Mesendoderm (in vitro differentiated cells): Measurements from ENCODE around the gene IQCE.

Experiments
- DNase-seq: peaks from one replicate; pipeline ENCODE4 v3.0.0; 2013
- H2AK5ac ChIP-seq: 2 replicates; pipeline ENCODE4 v1.6.1; 2013; ENCODE audit warnings: low read length, inconsistent platforms
- H2BK120ac ChIP-seq: 2 replicates; pipeline ENCODE4 v1.6.1; 2013; ENCODE audit warnings: low read depth, mild to moderate bottlenecking, low read length, moderate library complexity, mixed read lengths
- H2BK15ac ChIP-seq: replicated peaks from 2 replicates; pipeline ENCODE4 v1.6.1; 2013; ENCODE audit warnings: low read depth, mild to moderate bottlenecking, moderate library complexity
- H2BK5ac ChIP-seq: 2 replicates; pipeline ENCODE4 v1.6.1; 2013; ENCODE audit warnings: low read length, inconsistent platforms
- H3K18ac ChIP-seq: 2 replicates; pipeline ENCODE4 v1.6.1; 2013; ENCODE audit warnings: mild to moderate bottlenecking, low read length, mixed read lengths
- H3K23ac ChIP-seq: one replicate; pipeline ENCODE4 v1.6.1; 2013; ENCODE audit warnings: low read length
- H3K27ac ChIP-seq: 2 replicates; pipeline ENCODE4 v1.5.1; 2013; ENCODE audit warnings: low read depth, mild to moderate bottlenecking, inconsistent platforms, low read length, moderate library complexity
- H3K27me3 ChIP-seq: 2 replicates; pipeline ENCODE4 v1.6.1; 2013; ENCODE audit warnings: low read length, control low read depth, mild to moderate bottlenecking, inconsistent platforms; ENCODE audit not compliant: insufficient read depth, poor library complexity
- H3K36me3 ChIP-seq: 2 replicates; pipeline ENCODE4 v1.6.1; 2013; ENCODE audit warnings: low read length, inconsistent platforms; ENCODE audit not compliant: control insufficient read depth, insufficient read depth
- H3K4ac ChIP-seq: one replicate; pipeline ENCODE4 v1.6.1; 2013; ENCODE audit warnings: low read depth, mild to moderate bottlenecking, low read length, moderate library complexity
- H3K4me1 ChIP-seq: 2 replicates; pipeline ENCODE4 v1.6.1; 2013; ENCODE audit warnings: low read depth, low read length, inconsistent platforms; ENCODE audit not compliant: control insufficient read depth
- H3K4me2 ChIP-seq: 2 replicates; pipeline ENCODE4 v1.6.1; 2013; ENCODE audit warnings: low read length
- H3K4me3 ChIP-seq: 2 replicates; pipeline ENCODE4 v1.5.1; 2013; ENCODE audit warnings: mild to moderate bottlenecking, low read length
- H3K56ac ChIP-seq: one replicate; pipeline ENCODE4 v1.6.1; 2013; ENCODE audit warnings: low read length
- H3K79me1 ChIP-seq: 2 replicates; pipeline ENCODE4 v1.6.1; 2013; ENCODE audit warnings: low read length, inconsistent platforms
- H3K79me2 ChIP-seq: 2 replicates; pipeline ENCODE4 v1.6.1; 2013; ENCODE audit warnings: mild to moderate bottlenecking, low read length; ENCODE audit not compliant: control insufficient read depth, insufficient read depth
- H3K9ac ChIP-seq: 2 replicates; pipeline ENCODE4 v1.6.1; 2013; ENCODE audit warnings: low read length, inconsistent platforms
- H4K5ac ChIP-seq: one replicate; pipeline ENCODE4 v1.6.1; 2013; ENCODE audit warnings: low read length
- H4K8ac ChIP-seq: one replicate; pipeline ENCODE4 v1.6.1; 2013; ENCODE audit warnings: low read depth, mild to moderate bottlenecking, control low read depth, low read length, moderate library complexity
- WGBS: extraction: QIAGEN DNeasy Blood & Tissue Kit; methylation state at CpG from one replicate; pipeline ENCODE4 v1.1.7; 2013; ENCODE audit warnings: low lambda C conversion rate, missing lambda C conversion rate; ENCODE audit not compliant: insufficient coverage; ENCODE audit errors: extremely low coverage; 5-methylcytosine and 5-hydroxymethylcytosine counted together

IQCE gene

DNA sequence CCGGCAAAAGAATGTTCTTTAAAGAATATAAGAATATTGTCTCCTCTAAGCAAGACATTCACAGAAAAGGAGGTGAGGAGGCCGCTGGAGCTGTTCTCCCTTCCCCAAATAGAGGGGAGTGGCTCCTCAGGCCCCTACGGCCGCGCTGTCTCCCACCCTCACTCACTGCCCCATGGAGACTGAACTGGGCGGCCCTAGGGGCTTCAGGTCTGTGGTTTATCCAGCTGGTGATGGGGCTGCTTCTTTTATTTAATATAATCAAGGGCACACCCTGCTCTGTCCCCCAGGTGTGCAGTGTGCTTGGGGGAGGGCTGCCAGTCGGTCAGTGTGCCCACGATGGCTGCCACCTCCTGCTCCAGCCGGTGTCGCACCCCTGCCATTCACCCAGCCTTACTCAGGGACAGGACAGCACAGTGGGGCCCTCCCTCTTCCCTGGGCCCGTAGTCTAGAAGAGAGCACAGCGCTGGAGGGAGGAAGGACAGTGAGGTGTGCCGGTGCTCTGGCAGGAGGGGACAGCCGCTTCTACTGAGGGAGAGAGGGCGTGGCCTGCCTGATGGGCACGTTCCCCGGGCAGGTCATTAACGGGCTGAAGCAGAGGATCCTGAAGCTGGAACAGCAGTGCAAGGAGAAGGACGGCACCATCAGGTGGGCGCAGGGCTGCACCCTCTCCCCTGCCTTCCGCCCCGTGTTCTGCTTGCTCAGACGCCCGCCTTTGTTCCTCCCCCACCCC, 23.4 kb downstream of the IQCE start:
- DNase-seq: no peak
- Histone ChIP-seq H4K8ac (no peak overlapping the region), H2BK120ac (no peak overlapping the region), H3K4me2 (no peak overlapping the region), H3K56ac (no peak overlapping the region), H4K5ac (no peak overlapping the region), H2AK5ac (no peak overlapping the region), H3K36me3 (peaks cover 2% of the 10 kb centered on the region), H3K9ac (no peak overlapping the region), H3K79me1 (no peaks in the 10 kb centered on the region), H2BK5ac (no peak overlapping the region), H3K18ac (no peak overlapping the region), H3K27ac (no peak overlapping the region), H3K23ac (no peak overlapping the region), H3K27me3 (no peaks in the 10 kb centered on the region), H2BK15ac (no peak overlapping the region), H3K4me1 (no peaks in the 10 kb centered on the region), H3K4me3 (no peak overlapping the region), H3K4ac (no peak overlapping the region), H3K79me2 (no peaks in the 10 kb centered on the region)
- WGBS: no CpG with 5 or more reads among the region's 24 CpGs

DNA sequence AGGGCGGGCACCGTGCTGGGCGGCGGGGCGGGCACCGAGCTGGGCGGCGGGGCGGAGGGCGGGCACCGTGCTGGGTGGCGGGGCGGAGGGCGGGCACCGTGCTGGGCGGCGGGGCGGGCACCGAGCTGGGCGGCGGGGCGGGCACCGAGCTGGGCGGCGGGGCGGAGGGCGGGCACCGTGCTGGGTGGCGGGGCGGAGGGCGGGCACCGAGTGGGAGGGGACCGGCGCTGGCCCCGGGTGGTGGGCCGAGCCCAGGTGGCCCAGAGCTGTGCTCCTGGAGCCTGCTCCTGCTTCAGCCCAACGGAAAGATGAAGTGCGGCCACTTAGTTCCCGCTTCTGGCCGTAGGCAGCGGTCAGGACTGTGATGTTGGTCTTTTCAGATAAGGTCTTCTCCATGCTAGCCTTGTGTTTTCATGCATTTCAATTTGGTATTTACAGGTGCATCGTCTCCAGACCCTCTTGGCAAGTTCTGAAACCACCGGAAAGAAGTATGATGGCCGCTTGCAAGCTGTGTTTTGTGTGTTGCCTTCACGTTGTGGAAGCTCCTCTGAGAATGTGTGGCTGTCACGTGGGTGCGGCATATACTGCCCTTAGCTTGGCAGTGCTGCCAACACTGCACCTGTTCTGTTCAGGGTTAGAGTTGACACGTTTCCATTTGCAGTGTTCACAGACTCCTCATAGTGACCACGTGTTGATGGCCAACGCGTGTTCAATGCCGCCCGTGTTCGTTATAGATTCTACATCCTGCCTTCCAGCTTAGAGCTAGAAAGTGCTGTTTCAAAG, 25.2 kb downstream of the IQCE start:
- H2BK120ac ChIP-seq: no peak overlapping the region
- no peak overlapping the region for H3K56ac ChIP-seq
- H3K79me2 ChIP-seq: no peaks in the 10 kb centered on the region
- H3K27me3 ChIP-seq: no peaks in the 10 kb centered on the region
- H3K36me3 ChIP-seq: peaks cover 2% of the 10 kb centered on the region
- no CpG with 5 or more reads among the region's 54 CpGs for WGBS
- H3K4me1 ChIP-seq: no peaks in the 10 kb centered on the region
- H3K23ac ChIP-seq: no peak overlapping the region
- no peak overlapping the region for H2BK15ac ChIP-seq
- H3K27ac ChIP-seq: no peak overlapping the region
- H3K4me2 ChIP-seq: no peak overlapping the region
- H3K9ac ChIP-seq: no peak overlapping the region
- no peak overlapping the region for H4K8ac ChIP-seq
- no peak overlapping the region for H3K4me3 ChIP-seq
- no peak overlapping the region for H3K4ac ChIP-seq
- H4K5ac ChIP-seq: no peak overlapping the region
- no peak overlapping the region for H2AK5ac ChIP-seq
- H2BK5ac ChIP-seq: no peak overlapping the region
- no peaks in the 10 kb centered on the region for H3K79me1 ChIP-seq
- H3K18ac ChIP-seq: no peak overlapping the region
- no peak for DNase-seq

GRCh38 chr7:2585446-2585845, 26.7 kb downstream of the IQCE start:
- Histone ChIP-seq H3K27ac (no peak overlapping the region), H3K4me2 (no peak overlapping the region), H4K5ac (no peak overlapping the region), H3K79me2 (no peaks in the 10 kb centered on the region), H2AK5ac (no peak overlapping the region), H2BK120ac (no peak overlapping the region), H3K4me3 (no peak overlapping the region), H2BK5ac (no peak overlapping the region), H3K18ac (no peak overlapping the region), H3K23ac (no peak overlapping the region), H3K36me3 (peaks cover 2% of the 10 kb centered on the region), H4K8ac (no peak overlapping the region), H2BK15ac (no peak overlapping the region), H3K9ac (no peak overlapping the region), H3K4me1 (no peaks in the 10 kb centered on the region), H3K79me1 (no peaks in the 10 kb centered on the region), H3K27me3 (no peaks in the 10 kb centered on the region), H3K56ac (no peak overlapping the region), H3K4ac (no peak overlapping the region)
- WGBS: no CpG with 5 or more reads among the region's 19 CpGs
- DNase-seq: no peak

- H3K4ac ChIP-seq: no peak overlapping the region
Measured at GRCh38 chr7:2586326-2587020, 27.7 kb downstream of the IQCE start.

DNA sequence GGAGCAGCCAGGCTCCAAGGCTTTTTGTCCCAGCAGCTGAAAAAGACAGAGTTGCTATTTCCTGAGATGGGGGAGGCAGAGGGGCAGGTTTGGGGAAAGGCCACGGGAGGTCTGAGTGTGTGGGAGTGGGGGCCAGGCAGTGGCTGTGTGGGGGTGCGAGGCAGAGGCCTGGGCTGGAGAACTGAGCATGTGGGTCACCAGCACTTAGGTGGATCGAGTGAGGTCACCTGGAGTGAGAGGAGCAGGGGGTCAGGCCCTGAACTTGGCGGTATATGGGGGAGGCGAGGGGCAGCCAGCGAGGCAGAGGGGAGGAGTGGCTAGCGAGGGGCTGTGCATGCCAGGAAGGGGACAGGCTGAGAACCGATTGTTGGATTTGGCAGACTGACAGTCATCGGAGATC, 28.4 kb downstream of the IQCE start:
- H2BK5ac ChIP-seq: no peak overlapping the region
- no peak for DNase-seq
- H3K4me3 ChIP-seq: no peak overlapping the region
- peaks cover 2% of the 10 kb centered on the region for H3K36me3 ChIP-seq
- H3K4me2 ChIP-seq: no peak overlapping the region
- H3K79me2 ChIP-seq: no peaks in the 10 kb centered on the region
- H2BK120ac ChIP-seq: no peak overlapping the region
- H3K79me1 ChIP-seq: no peaks in the 10 kb centered on the region
- H3K9ac ChIP-seq: no peak overlapping the region
- no peak overlapping the region for H3K27ac ChIP-seq
- H4K8ac ChIP-seq: no peak overlapping the region
- H2AK5ac ChIP-seq: no peak overlapping the region
- no peak overlapping the region for H3K23ac ChIP-seq
- no peak overlapping the region for H3K18ac ChIP-seq
- H2BK15ac ChIP-seq: no peak overlapping the region
- H3K56ac ChIP-seq: no peak overlapping the region
- no peaks in the 10 kb centered on the region for H3K27me3 ChIP-seq
- no CpG with 5 or more reads among the region's 9 CpGs for WGBS
- no peak overlapping the region for H3K4ac ChIP-seq
- no peak overlapping the region for H4K5ac ChIP-seq
- H3K4me1 ChIP-seq: no peaks in the 10 kb centered on the region

More at GRCh38 chr7:2586326-2587020, 27.7 kb downstream of the IQCE start:
- Histone ChIP-seq H3K4me3 (no peak overlapping the region), H2BK120ac (no peak overlapping the region), H2BK15ac (no peak overlapping the region), H3K4me2 (no peak overlapping the region), H4K8ac (no peak overlapping the region), H3K18ac (no peak overlapping the region), H3K79me1 (no peaks in the 10 kb centered on the region), H3K23ac (no peak overlapping the region), H4K5ac (no peak overlapping the region), H3K27me3 (no peaks in the 10 kb centered on the region), H3K4me1 (no peaks in the 10 kb centered on the region), H3K36me3 (peaks cover 2% of the 10 kb centered on the region), H3K27ac (no peak overlapping the region), H3K56ac (no peak overlapping the region), H3K79me2 (no peaks in the 10 kb centered on the region), H2AK5ac (no peak overlapping the region), H3K9ac (no peak overlapping the region), H2BK5ac (no peak overlapping the region)
- no peak for DNase-seq
- no CpG with 5 or more reads among the region's 24 CpGs for WGBS
